HG02798 (cell line): ENCODE results near the gene BACE2.

ENCODE experiments used
- ATAC-seq: cut with Tn5 transposase; IDR thresholded peaks from one replicate; pipeline ENCODE4 v1.9.1; 2021; ENCODE audit warnings: mild to moderate bottlenecking; ENCODE audit not compliant: unreplicated experiment, poor library complexity

Gene BACE2

GRCh38 chr21:41167348-41168342 lies at the start of gene BACE2:
BACE2 (plus strand) TSS chr21:41168160; CDS start chr21:41168264, 104 bp downstream.
- ATAC-seq, result no peak

GRCh38 chr21:41119901-41120300 lies 48.1 kb upstream of the BACE2 start:
- no peak for ATAC-seq

GRCh38 chr21:41120997-41121396 lies 47.0 kb upstream of the BACE2 start:
- no peak for ATAC-seq

GRCh38 chr21:41121785-41122415 lies 46.1 kb upstream of the BACE2 start:
- no peak for ATAC-seq

GRCh38 chr21:41124641-41125201 lies 43.2 kb upstream of the BACE2 start:
- ATAC-seq, result no peak

- no peak for ATAC-seq
These were observed 39.0 kb upstream of the BACE2 start for GRCh38 chr21:41128981-41129380.

GRCh38 chr21:41130883-41131282 lies 37.1 kb upstream of the BACE2 start:
- no peak for ATAC-seq

- ATAC-seq, result no peak
These were observed 34.0 kb upstream of the BACE2 start for GRCh38 chr21:41133874-41134522.

- ATAC-seq, result no peak
These were observed 32.2 kb upstream of the BACE2 start for GRCh38 chr21:41135746-41136145.

GRCh38 chr21:41136286-41136685 lies 31.7 kb upstream of the BACE2 start:
- no peak for ATAC-seq

- ATAC-seq, result no peak
These were observed 30.6 kb upstream of the BACE2 start for GRCh38 chr21:41137401-41137800.

GRCh38 chr21:41137889-41138288 lies 30.1 kb upstream of the BACE2 start:
- ATAC-seq, result no peak

- no peak for ATAC-seq
These were observed 29.2 kb upstream of the BACE2 start for GRCh38 chr21:41138711-41139110.

- no peak for ATAC-seq
These were observed 28.7 kb upstream of the BACE2 start for GRCh38 chr21:41139275-41139674.

- no peak for ATAC-seq
These were observed 28.0 kb upstream of the BACE2 start for GRCh38 chr21:41139951-41140350.

- no peak for ATAC-seq
These were observed 26.9 kb upstream of the BACE2 start for GRCh38 chr21:41141031-41141457.

- ATAC-seq, result no peak
These were observed 25.7 kb upstream of the BACE2 start for GRCh38 chr21:41142051-41142795.

- no peak for ATAC-seq
These were observed 24.2 kb upstream of the BACE2 start for GRCh38 chr21:41143596-41144325.
